GM23338 (cell line): Measurements from ENCODE around the gene DNAL4. TPM values are rescaled to one million over a fixed set of nuclear protein-coding genes. Genes with fewer than 3 reads are reported as not detected.

Source experiments
- ATAC-seq: fragments of 200-7000 bp; cut with Tn5 transposase; 3 replicates; pipeline ENCODE4 v1.9.1; 2020
- DNase-seq: peaks from one replicate; pipeline ENCODE4 v3.0.0-alpha.2; 2015; ENCODE audit warnings: low spot score
- H2AFZ ChIP-seq: fragments of 200-600 bp; sonication (generic); 2 replicates; pipeline ENCODE4 v1.8.0; 2016; ENCODE audit warnings: antibody characterized with exemption, mild to moderate bottlenecking, moderate library complexity
- H3F3A ChIP-seq: fragments of 200-600 bp; sonication (generic); replicated peaks from 2 replicates; pipeline ENCODE4 v1.8.0; 2017; ENCODE audit warnings: antibody characterized with exemption, mixed run types, low read depth
- H3K27ac ChIP-seq: fragments of 200-600 bp; sonication (generic); 2 replicates; pipeline ENCODE4 v1.6.1; 2016; ENCODE audit warnings: low read depth
- H3K27me3 ChIP-seq: fragments of 200-600 bp; sonication (generic); 2 replicates; pipeline ENCODE4 v1.8.0; 2016; ENCODE audit warnings: mild to moderate bottlenecking, mixed run types, moderate library complexity; ENCODE audit not compliant: insufficient read depth
- H3K36me3 ChIP-seq: fragments of 200-600 bp; sonication (generic); 2 replicates; pipeline ENCODE4 v1.8.0; 2016; ENCODE audit warnings: mild to moderate bottlenecking; ENCODE audit not compliant: insufficient read depth
- H3K4me1 ChIP-seq: fragments of 200-600 bp; sonication (generic); 2 replicates; pipeline ENCODE4 v1.8.0; 2016; ENCODE audit warnings: mild to moderate bottlenecking, moderate library complexity; ENCODE audit not compliant: insufficient read depth
- H3K4me2 ChIP-seq: fragments of 200-600 bp; sonication (generic); 2 replicates; pipeline ENCODE4 v1.7.1; 2017; ENCODE audit warnings: mixed run types
- H3K4me3 ChIP-seq: fragments of 200-600 bp; sonication (generic); 2 replicates; pipeline ENCODE4 v1.6.1; 2016; ENCODE audit warnings: mixed run types
- H3K79me2 ChIP-seq: fragments of 200-600 bp; sonication (generic); replicated peaks from 2 replicates; pipeline ENCODE4 v1.8.0; 2017; ENCODE audit warnings: mild to moderate bottlenecking; ENCODE audit not compliant: insufficient read depth
- H3K9me2 ChIP-seq: fragments of 200-600 bp; sonication (generic); 2 replicates; pipeline ENCODE4 v1.8.0; 2017; ENCODE audit not compliant: insufficient read depth
- H4K20me1 ChIP-seq: fragments of 200-600 bp; sonication (generic); replicated peaks from 2 replicates; pipeline ENCODE4 v1.8.0; 2017; ENCODE audit warnings: mild to moderate bottlenecking; ENCODE audit not compliant: insufficient read depth
- H3K27ac Mint-ChIP-seq: 2 replicates; pipeline ENCODE4 v1.8.0; 2020; ENCODE audit warnings: inconsistent platforms, mild to moderate bottlenecking, moderate library complexity, mixed read lengths
- H3K27me3 Mint-ChIP-seq: 3 replicates; pipeline ENCODE4 v1.8.0; 2022; ENCODE audit warnings: low read depth, mild to moderate bottlenecking, moderate library complexity, mixed read lengths, inconsistent platforms; ENCODE audit not compliant: insufficient read depth, poor library complexity
- H3K36me3 Mint-ChIP-seq: 3 replicates; pipeline ENCODE4 v1.8.0; 2021; ENCODE audit warnings: low read depth, mild to moderate bottlenecking, inconsistent platforms, moderate library complexity, mixed read lengths
- H3K4me1 Mint-ChIP-seq: 3 replicates; pipeline ENCODE4 v1.8.0; 2020; ENCODE audit warnings: mild to moderate bottlenecking, inconsistent platforms, mixed read lengths
- H3K4me3 Mint-ChIP-seq: 3 replicates; pipeline ENCODE4 v1.8.0; 2021; ENCODE audit warnings: moderate library complexity, mild to moderate bottlenecking, inconsistent platforms, mixed read lengths
- H3K9me3 Mint-ChIP-seq: 3 replicates; pipeline ENCODE4 v1.8.0; 2020; ENCODE audit warnings: moderate library complexity, mild to moderate bottlenecking, inconsistent platforms, mixed read lengths
- CTCF ChIP-seq, 2 experiments: fragments of 200-600 bp in 1 of 2; sonication (generic) in 1 of 2; conservative IDR thresholded peaks; 2 replicates each; pipeline versions ENCODE4 v1.5.1 to v1.6.1; 2016 to 2017; ENCODE audit warnings: antibody characterized with exemption in 2 of 2, low read depth in 2 of 2, mild to moderate bottlenecking in 2 of 2, moderate library complexity in 1 of 2
- EZH2phosphoT487 ChIP-seq: fragments of 200-600 bp; sonication (generic); IDR thresholded peaks from one replicate; pipeline ENCODE4 v1.8.1; 2018; ENCODE audit warnings: antibody characterized with exemption; ENCODE audit not compliant: unreplicated experiment
- JUNB ChIP-seq: IDR thresholded peaks from one replicate; pipeline ENCODE4 v1.6.1; 2016; ENCODE audit warnings: antibody characterized with exemption; ENCODE audit not compliant: unreplicated experiment
- POLR2AphosphoS5 ChIP-seq: IDR thresholded peaks from 2 replicates; pipeline ENCODE4 v1.6.1; 2016; ENCODE audit warnings: antibody characterized with exemption, low read depth
- STAT1 ChIP-seq: IDR thresholded peaks from one replicate; pipeline ENCODE4 v1.6.1; 2016; ENCODE audit warnings: antibody characterized with exemption; ENCODE audit not compliant: unreplicated experiment
- ZNF114 ChIP-seq: fragments of 250-450 bp; sonication (Bioruptor Pico); IDR thresholded peaks from 2 replicates; pipeline ENCODE4 v1.5.0; 2020; ENCODE audit warnings: mild to moderate bottlenecking, moderate library complexity
- polyA plus RNA-seq: library from polyadenylated mRNA; unstranded; fragments of >200 nt; fragmentation: Nextera tagmentation; extraction: Ambion mirVana; gene quantifications from 2 replicates; pipeline ENCODE4 v1.2.1, GENCODE V29; 2016
- total RNA-seq: library from RNA; depleted of rRNA; stranded (reverse); fragments of >200 nt; shearing (Covaris generic); gene quantifications from 2 replicates; pipeline ENCODE4 v1.2.3, GENCODE V29; 2014
- TF ChIP-seq, protein P1 (sequence below): IDR thresholded peaks from one replicate; pipeline ENCODE4 v1.6.1; 2018; ENCODE audit warnings: antibody characterized with exemption; ENCODE audit not compliant: unreplicated experiment
- TF ChIP-seq, protein P2 (sequence below): IDR thresholded peaks from 2 replicates; pipeline ENCODE4 v1.6.1; 2016; ENCODE audit warnings: antibody characterized with exemption

DNAL4 gene
- total and polyA plus RNA-seq, 2 experiments from 2014 or later: 9.3 to 10.0 TPM

DNA sequence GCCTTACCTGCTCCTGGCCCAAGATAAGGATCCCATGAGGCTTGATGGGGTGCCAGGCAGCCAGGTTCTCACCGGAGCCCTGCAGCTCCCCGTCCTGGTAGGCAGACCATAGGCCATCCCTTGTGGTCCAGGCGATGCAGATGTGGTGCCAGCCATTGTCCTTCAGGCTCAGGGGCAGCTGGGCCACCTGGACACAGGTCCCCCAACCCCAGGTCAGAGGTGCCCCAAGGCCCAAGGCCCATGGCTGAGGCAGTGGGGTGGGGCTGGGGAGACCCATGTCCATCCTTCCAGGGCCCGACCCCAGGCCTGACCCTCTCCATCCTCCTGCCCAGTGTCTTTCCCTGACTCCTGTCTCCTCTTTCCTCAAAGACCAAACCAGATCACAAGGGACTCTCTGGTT is 29.1 kb upstream of the DNAL4 start (continued):
- no peak for TF ChIP-seq CTCF (conservative IDR thresholded peaks at IDR 0.05; ENCODE audit: low read depth in 2 of 2)
- TF ChIP-seq, protein P1, sequence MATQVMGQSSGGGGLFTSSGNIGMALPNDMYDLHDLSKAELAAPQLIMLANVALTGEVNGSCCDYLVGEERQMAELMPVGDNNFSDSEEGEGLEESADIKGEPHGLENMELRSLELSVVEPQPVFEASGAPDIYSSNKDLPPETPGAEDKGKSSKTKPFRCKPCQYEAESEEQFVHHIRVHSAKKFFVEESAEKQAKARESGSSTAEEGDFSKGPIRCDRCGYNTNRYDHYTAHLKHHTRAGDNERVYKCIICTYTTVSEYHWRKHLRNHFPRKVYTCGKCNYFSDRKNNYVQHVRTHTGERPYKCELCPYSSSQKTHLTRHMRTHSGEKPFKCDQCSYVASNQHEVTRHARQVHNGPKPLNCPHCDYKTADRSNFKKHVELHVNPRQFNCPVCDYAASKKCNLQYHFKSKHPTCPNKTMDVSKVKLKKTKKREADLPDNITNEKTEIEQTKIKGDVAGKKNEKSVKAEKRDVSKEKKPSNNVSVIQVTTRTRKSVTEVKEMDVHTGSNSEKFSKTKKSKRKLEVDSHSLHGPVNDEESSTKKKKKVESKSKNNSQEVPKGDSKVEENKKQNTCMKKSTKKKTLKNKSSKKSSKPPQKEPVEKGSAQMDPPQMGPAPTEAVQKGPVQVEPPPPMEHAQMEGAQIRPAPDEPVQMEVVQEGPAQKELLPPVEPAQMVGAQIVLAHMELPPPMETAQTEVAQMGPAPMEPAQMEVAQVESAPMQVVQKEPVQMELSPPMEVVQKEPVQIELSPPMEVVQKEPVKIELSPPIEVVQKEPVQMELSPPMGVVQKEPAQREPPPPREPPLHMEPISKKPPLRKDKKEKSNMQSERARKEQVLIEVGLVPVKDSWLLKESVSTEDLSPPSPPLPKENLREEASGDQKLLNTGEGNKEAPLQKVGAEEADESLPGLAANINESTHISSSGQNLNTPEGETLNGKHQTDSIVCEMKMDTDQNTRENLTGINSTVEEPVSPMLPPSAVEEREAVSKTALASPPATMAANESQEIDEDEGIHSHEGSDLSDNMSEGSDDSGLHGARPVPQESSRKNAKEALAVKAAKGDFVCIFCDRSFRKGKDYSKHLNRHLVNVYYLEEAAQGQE: no peak
- TF ChIP-seq STAT1: no peak
- no peak for TF ChIP-seq ZNF114
- TF ChIP-seq EZH2phosphoT487: no peak

DNA sequence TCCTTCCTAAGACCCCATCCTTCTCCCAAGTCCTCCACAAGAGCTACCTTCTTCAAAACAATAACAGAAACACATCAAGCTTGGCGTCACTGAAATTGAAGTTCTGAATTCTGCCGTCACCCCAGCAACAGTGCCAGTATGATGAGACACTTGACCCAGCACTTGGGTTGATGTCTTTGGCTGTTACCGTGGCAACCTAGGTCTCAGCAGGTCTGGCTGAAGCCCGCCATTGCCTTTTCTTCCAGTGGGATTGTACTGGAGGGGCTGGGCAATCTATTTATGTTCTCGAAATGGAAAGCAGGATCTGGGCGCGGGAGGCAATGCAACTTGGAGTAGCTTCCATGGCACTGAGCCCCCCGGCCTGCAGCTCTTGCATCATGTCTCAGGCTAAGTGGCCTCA is 26.1 kb upstream of the DNAL4 start:
- H3K36me3 Mint-ChIP-seq: no peaks in the 10 kb centered on the region
- ATAC-seq: no peak
- Histone ChIP-seq H4K20me1 (no peaks in the 10 kb centered on the region; the same call in 1 of the 2 replicates), H2AFZ (no peak overlapping the region), H3K4me2 (no peak overlapping the region), H3K4me1 (no peaks in the 10 kb centered on the region), H3K27me3 (no peaks in the 10 kb centered on the region), H3K4me3 (no peak overlapping the region), H3K79me2 (no peaks in the 10 kb centered on the region), H3K27ac (no peak overlapping the region), H3F3A (no peaks in the 10 kb centered on the region), H3K36me3 (no peaks in the 10 kb centered on the region), H3K9me2 (no peaks in the 10 kb centered on the region)
- TF ChIP-seq POLR2AphosphoS5 (no peak), JUNB (no peak), CTCF (conservative IDR thresholded peaks at IDR 0.05; ENCODE audit: low read depth in 2 of 2) (no peak)
- TF ChIP-seq, protein P2, sequence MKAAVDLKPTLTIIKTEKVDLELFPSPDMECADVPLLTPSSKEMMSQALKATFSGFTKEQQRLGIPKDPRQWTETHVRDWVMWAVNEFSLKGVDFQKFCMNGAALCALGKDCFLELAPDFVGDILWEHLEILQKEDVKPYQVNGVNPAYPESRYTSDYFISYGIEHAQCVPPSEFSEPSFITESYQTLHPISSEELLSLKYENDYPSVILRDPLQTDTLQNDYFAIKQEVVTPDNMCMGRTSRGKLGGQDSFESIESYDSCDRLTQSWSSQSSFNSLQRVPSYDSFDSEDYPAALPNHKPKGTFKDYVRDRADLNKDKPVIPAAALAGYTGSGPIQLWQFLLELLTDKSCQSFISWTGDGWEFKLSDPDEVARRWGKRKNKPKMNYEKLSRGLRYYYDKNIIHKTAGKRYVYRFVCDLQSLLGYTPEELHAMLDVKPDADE: no peak
- H3K9me3 Mint-ChIP-seq: no peaks in the 10 kb centered on the region
- DNase-seq: peak; percentile 31
- peaks cover 3% of the 10 kb centered on the region for H3K4me1 Mint-ChIP-seq
- no peak overlapping the region for H3K27ac Mint-ChIP-seq
- H3K27me3 Mint-ChIP-seq: peaks cover 15% of the 10 kb centered on the region
- H3K4me3 Mint-ChIP-seq: no peak overlapping the region
